CD4-positive, alpha-beta T cell treated with Interleukin-4 for 1 hour (primary cell): ENCODE measurements around the gene DPP6.

Experiments used
- DNase-seq, 2 donors: peaks; one replicate each; pipeline ENCODE4 v3.0.0-alpha.2; 2020 to 2022

Gene DPP6

GRCh38 chr7:154781369-154782303, 729.4 kb downstream of the DPP6 start:
- no peak for DNase-seq

GRCh38 chr7:154783281-154783909, 731.2 kb downstream of the DPP6 start:
- DNase-seq = no peak

- no peak for DNase-seq
These were observed 733.7 kb downstream of the DPP6 start for GRCh38 chr7:154785898-154786297.

GRCh38 chr7:154789404-154789803, 737.2 kb downstream of the DPP6 start:
- no peak for DNase-seq

- no peak for DNase-seq
These were observed 739.4 kb downstream of the DPP6 start for GRCh38 chr7:154791611-154792010.

- DNase-seq = no peak
These were observed 740.3 kb downstream of the DPP6 start for GRCh38 chr7:154792436-154793055.

- no peak for DNase-seq
These were observed 742.1 kb downstream of the DPP6 start for GRCh38 chr7:154794147-154794780.

GRCh38 chr7:154795014-154795413, 742.8 kb downstream of the DPP6 start:
- DNase-seq = no peak

GRCh38 chr7:154795437-154795836, 743.2 kb downstream of the DPP6 start:
- no peak for DNase-seq

GRCh38 chr7:154804449-154804848, 752.3 kb downstream of the DPP6 start:
- no peak for DNase-seq

GRCh38 chr7:154812027-154812426, 759.8 kb downstream of the DPP6 start:
- no peak for DNase-seq

- no peak for DNase-seq
These were observed 765.2 kb downstream of the DPP6 start for GRCh38 chr7:154817224-154817896.

- no peak for DNase-seq
These were observed 774.8 kb downstream of the DPP6 start for GRCh38 chr7:154827007-154827406.

- DNase-seq = no peak
These were observed 780.5 kb downstream of the DPP6 start for GRCh38 chr7:154832557-154833138.

- no peak for DNase-seq
These were observed 783.8 kb downstream of the DPP6 start for GRCh38 chr7:154836021-154836448.

- no peak for DNase-seq
These were observed 784.9 kb downstream of the DPP6 start for GRCh38 chr7:154837087-154837486.

- no peak for DNase-seq
These were observed 785.4 kb downstream of the DPP6 start for GRCh38 chr7:154837622-154838021.

GRCh38 chr7:154840086-154840485, 787.9 kb downstream of the DPP6 start:
- no peak for DNase-seq

- no peak for DNase-seq
These were observed 789.6 kb downstream of the DPP6 start for GRCh38 chr7:154841731-154842331.

GRCh38 chr7:154842591-154842990, 790.4 kb downstream of the DPP6 start:
- no peak for DNase-seq

- no peak for DNase-seq
These were observed 791.6 kb downstream of the DPP6 start for GRCh38 chr7:154843670-154844237.
